Activated CD8-positive, alpha-beta memory T cell treated with anti-CD3 and anti-CD28 coated beads for 1 hour (primary cell): Measurements from ENCODE around the gene ANAPC4.

Source experiments
- DNase-seq, 2 donors: peaks; one replicate each; pipeline ENCODE4 v3.0.0-alpha.2; 2020; ENCODE audit warnings: low read depth in 1 of 2; ENCODE audit errors: extremely low read depth in 1 of 2

ANAPC4 gene

DNA sequence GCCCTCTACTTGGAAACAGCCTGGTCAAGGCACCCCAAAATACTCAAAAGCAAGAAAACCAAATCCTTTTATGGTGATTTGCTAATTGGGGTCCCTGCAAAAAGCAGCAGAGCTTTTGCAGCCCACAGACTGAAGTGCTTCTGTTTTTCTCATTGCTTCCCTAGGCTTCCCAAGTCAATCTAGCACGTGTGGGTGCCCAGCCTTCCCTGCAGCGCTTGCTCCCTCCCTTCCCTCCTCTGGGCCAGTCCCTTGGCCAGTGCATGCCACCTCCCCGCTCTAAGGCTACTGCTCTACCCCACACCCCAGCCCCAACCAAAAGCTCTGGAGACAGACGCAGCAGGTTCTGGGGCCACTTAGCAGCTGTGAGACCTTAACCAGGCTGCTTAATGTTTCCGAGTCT is 53.6 kb downstream of the ANAPC4 start:
- DNase-seq = no peak

DNA sequence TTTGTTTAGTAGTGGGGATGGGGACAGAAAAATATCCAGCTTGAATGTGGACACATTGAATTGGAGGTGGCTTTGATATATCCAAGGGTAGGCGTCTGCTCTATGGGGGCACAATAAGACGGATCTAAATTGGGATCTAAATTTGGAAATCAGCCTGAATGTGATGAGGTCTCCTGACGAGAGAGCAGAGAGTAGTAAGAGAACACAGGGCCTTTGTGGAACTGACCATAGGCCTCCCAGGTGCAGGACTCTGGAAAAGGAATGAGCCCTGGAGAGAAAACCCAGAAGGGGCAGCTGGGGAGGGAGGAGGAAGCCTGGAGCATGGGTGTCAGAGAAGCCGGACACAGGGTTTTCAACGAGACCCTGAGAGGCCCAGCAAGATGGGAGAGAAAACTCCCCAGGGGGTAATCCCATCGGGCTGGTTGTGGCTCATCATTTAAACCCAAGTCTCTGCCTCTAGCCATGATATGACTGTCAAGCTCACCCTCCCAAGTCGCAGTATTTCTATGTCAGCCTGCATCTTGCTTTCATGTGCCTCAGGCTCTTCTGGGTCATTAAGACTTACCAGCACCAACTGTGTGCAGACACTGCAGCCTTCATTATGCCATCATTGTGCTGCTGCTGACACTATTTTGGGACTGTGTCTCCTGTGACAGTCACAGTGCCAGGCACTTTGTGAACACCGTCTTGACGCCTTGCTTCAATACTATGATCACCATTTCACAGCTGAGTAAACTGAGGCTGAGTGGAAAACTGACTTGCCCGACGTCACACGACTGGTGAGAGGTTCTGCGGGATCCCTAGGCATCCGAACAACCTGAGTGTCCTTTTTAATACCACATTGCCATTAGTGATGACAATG is 57.1 kb downstream of the ANAPC4 start:
- no peak for DNase-seq

DNA sequence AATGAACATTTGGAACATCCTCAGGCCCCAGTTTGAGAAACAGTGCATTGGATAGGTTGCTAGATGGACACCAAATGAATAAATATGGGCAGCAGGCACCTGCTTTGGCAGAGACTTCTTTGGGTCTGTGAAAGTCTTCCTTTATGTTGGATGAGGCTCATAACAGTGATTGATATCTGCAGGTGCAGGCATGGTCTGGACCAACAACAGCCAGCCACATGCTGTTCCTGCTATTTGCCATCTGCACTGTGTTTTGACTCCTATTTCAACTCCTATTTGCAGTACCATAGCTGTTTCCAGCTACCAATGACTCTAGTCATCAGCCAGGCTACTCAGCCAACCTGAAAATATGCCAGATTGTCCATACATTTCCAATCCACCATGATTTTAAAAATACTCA is 60.9 kb downstream of the ANAPC4 start:
- no peak for DNase-seq

DNA sequence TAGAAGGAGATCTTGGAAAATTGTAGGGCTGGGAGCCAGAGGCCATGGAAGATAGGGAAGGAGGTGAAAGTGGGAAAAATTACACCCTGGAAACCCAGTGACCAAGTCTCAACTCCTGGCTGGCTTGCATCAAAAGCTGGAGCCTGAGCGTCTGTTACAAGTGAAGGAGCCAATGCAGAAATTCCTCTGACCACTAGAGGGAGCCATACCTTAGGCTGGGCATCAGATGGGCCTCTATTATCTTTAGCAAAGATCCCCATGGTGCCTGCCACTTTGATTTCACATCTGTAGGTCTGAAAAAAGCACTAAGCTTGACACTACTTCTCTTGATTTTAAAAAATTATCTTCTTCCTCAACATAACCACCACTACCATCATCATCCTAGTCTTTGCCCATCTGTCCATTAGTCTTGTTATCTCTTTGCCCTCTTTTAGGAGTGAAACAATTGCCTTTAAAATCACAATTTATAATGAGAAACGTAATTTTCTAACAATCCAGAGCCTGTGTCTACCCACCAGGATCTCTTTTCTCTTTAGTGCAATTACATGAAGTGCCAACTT is 62.9 kb downstream of the ANAPC4 start:
- DNase-seq = peak in 1 of 2 donors; percentile 11

DNA sequence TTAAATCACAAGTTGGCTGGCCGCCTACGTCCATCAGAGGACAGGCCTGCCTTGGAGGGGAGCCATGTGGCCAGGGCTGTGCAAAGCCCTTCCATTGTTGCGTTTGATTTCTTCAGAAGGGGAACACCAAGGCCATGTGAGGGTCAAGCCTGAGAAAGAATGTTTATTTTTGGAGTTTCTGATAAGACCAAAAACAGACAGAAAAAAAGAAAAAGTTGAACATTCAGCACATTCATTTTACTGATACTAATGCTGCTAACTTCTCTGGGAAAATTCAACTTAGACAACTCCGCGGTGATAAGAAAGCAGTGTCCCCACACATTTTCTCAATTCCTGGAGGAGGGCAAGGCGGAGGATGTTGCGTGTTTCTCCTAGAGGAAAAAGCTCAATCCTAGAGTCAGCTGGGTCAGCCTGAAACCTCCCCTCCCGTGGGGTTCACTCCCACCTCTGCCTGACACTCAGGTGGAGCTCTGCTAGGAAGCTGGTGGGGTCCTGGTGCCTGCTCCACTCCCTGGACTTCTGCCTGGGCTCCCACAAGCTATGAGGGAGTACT is 63.5 kb downstream of the ANAPC4 start:
- no peak for DNase-seq

DNA sequence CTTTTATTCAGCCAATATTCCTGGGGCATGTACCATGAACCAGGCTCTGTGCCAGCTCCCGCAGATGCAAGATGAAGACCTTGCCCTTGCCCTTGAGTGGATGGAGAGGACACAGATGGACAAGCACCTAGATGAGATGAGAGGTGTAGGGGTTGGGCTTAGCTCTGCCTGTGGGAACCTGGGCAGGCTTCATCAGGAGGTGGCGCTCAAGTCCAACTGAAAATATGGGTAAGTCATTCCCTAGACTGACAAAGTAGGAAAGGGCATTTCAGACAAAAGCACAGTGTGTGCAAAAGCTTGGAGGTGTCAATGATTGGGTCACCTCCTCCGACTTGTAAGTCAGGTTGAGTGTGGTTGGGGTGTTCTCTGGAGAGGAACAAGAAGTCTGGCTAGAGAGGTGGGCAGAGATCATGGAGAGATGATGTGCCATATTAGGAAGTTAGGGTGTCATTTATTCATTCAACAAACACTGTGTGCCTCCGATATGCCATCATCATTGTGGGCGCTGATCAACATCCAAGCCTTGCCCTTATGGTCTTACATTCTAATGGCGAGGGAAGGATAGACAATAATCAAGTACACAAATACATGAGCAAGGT is 64.6 kb downstream of the ANAPC4 start:
- DNase-seq = no peak

DNA sequence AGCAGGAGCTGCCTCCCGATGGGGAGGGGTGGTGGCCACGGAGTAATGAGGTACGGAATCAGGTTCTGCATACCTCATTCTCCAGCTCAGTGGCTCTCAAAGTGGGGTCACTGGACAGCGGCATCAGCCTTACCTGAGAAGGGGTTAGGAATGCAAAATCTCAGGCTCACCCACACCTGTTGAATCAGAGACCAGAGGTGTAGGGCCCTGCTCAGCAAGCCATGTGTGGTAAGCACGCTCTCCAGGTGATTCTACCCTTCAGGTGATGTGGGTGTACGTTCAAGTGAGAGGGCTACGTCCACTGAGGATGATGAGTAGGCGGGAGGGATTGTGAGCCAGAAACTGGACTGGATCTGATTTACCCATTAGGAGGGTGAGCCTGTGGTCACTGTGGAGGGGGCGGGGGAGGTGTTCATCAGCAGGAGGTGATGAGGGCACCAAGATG is 65.8 kb downstream of the ANAPC4 start:
- DNase-seq = no peak

DNA sequence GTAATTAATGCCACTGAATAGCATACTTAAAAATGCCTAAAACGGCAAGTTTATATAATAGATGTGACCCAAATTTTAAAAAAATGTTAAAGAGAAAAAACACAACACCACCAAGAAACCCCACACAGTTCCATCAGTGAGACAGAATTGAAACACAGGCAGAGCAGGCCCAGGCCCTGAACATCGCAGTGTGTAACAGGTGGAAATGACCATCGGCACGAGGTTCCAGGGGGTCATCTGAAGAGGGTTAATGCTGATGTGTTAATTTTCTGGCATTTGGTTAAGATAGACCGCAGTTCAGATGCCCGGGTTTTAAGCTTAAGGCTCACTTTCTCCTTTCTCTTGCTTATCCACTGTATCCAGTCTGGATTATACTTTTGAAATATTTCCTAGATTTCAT is 66.8 kb downstream of the ANAPC4 start:
- no peak for DNase-seq

DNA sequence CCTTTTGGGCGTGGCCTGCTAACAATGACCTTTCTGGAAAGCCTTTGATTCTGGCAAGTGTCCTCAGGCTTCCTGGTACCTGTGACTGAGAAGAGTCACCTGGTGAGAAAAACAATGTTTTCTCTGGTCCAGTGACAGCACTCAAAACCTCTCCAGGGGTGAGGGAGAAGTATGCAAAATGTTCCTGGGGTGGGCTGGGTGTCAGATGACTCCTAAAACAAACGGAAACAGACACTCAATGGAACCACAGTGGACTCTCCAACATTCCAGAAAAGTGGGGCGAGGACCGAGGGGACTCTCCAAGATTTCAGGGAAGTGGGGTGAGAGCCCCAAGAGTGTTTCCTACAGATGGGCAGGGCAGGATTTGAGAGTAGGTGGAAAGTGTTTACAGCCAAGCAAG is 69.5 kb downstream of the ANAPC4 start:
- no peak for DNase-seq

DNA sequence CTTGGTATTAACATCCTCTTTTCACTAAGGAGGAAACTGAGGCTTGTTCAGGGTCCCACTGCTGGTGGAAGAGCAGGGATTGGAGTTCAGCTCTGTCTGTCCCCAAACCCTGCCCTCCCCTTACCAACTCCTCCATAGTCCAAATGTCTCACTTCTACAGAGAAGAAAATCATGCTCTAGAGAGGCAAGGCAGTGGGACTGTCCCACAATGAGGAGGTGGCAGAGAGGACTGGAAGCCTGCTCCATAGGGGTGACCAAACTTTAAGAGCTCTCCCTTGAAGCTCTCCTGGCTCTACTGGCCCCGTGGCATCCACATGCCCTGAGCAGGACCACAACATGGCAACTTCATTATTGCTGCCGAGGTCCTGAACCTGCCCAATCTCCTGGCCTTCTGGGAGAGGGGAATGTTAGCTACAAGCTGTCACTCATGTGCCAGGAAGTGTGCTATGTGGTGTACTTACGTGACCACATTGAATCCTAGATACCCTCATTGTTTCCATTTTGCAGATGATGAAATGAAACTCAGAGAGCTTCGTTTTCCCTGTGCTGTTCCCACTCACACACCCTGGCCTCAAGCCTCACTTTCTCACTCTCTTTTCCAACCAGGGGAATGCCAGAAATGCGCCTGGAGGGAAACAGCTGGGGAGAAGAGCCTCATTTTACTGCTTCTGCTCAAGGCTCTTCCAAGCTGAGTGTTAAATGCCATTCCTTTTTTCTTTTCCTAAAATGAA is 71.5 kb downstream of the ANAPC4 start:
- no peak for DNase-seq

DNA sequence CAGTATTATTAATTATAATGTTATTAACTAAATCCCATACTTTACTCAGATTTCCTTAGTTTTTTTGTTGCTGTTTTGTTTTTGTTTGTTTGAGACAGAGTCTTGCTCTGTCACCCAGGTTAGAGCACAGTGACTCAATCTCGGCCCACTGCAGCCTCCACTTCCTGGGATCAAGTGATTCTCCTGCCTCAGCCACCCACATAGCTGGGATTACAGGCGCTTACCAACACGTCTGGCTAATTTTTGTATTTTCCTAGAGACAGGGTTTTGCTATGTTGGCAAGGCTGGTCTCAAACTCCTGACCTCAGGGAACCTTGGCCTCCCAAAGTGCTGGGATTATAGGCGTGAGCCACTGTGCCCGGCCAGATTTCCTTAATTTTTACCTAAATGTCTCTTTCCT is 72.2 kb downstream of the ANAPC4 start:
- no peak for DNase-seq

DNA sequence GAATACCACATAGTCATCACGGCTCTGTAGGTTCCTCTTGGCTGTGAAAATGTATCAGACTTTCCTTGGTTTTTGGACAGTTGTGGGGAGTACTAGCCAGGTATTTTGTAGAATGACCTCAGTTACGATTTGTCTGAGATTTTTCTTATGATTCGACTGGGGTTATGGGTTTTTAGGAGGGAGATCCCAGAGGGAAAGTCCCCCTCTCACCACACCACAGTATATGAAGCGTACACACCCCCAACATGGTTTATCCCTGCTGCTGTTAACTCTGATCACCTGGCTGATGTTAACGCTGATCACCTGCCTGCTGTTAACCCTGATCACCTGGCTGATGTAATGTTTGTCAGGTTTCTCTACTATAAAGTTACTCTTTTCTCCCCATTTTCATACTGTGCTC is 72.6 kb downstream of the ANAPC4 start:
- DNase-seq = no peak

DNA sequence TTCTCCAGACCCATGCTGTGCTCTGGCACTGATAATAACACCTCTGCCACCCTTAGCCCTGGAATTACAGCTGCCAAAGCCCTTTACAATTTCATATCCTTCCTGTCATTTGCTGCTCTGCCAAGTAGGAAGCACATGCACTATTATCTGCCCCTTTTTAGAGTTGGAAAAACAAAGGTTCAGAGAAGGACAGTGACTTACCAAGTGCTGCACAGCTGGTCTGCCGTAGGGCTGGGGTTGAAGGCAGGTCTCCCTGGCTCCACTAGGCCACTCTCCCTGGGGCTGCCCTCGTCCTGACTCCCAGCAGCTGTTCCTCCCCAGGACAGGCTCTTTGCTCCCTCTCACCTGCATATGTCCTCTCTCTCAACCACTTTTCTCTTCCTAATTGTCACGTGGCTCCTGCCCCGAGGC is 73.4 kb downstream of the ANAPC4 start:
- DNase-seq = no peak

DNA sequence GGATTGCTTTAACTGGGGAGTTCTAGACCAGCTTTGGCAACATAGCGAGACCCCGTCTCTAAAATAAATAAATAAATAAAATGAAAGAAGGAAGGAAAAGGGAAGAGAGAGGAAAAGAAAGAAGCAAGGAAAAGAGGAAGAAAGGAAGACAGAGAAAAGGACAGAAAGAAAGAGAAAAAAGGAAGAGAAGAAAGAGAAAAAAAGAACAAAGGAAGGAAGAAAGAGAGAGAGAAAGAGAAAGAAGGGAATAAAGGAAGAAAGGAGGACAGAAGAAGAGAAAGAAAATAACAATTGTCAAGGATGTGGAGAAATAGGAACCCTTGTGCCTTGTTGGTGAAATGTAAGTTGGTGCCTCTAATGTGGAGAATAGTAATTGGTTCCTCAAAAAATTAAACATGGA is 74.6 kb downstream of the ANAPC4 start:
- no peak for DNase-seq

DNA sequence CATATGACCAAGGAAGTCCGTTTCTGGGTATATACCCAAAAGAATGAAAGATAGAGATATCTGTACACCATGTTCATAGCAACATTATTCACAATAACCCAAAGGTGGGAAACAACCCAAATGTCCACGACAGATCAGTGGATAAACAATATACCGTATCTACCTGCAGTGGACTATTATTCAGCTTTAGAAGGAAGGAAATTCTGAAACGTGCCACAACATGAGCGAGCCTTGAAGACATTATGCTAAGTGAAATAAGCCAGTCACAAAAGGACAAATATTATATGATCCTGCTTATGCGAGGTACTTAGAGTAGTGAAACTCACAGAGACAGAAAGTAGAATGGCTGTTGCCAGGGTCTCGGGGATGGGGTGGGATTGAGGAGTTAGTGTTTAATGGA is 75.0 kb downstream of the ANAPC4 start:
- DNase-seq = no peak

DNA sequence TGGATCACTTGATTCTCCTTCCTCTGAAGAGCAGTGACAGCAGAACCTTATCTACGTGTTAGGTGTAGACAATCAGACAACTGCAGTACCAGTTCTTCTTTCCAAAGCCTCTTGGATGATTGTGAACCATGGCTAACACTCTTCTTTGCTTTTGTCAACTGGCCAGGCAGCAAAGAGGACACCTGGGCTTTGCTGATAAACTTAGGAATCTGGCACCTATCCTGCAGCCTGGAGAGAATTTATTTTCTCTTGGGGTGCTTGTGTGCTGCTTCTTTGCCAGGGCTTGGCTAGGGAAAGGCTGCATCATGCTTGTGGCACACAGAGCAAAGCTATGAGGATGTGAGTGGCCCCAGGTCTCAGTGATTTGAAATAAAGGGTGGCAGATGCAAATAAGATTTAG is 77.4 kb downstream of the ANAPC4 start:
- no peak for DNase-seq

DNA sequence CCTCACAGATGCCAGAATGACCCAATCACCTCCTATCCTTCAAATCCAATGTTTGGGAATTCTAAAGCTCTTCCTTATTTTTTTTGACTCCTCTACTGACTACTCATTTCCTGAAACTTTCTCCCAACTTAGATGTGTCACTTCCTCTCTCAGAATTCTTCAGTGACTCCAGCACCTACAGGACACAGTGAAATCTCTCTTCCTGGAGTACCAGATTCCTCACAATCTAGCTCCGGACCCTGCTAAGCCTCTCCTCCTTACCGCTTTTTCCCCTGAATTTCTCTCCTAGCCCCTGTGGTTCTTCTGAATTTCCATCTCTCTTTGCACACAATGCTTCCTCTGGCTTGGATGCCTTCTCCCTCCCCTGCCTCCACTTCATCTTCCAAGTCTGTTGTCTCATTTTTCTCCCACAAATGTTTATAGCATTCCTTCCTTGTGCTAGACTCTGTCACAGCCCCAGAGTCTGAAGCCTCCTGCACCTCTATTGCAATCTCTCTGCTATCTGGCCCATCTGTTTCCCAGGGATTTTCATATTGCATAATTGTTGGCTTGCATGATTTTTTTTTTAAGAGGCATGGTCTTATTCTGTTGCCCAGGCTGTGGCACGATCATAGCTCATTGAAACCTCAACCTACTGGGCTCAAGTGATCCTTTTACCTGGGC is 80.1 kb downstream of the ANAPC4 start:
- DNase-seq = no peak

DNA sequence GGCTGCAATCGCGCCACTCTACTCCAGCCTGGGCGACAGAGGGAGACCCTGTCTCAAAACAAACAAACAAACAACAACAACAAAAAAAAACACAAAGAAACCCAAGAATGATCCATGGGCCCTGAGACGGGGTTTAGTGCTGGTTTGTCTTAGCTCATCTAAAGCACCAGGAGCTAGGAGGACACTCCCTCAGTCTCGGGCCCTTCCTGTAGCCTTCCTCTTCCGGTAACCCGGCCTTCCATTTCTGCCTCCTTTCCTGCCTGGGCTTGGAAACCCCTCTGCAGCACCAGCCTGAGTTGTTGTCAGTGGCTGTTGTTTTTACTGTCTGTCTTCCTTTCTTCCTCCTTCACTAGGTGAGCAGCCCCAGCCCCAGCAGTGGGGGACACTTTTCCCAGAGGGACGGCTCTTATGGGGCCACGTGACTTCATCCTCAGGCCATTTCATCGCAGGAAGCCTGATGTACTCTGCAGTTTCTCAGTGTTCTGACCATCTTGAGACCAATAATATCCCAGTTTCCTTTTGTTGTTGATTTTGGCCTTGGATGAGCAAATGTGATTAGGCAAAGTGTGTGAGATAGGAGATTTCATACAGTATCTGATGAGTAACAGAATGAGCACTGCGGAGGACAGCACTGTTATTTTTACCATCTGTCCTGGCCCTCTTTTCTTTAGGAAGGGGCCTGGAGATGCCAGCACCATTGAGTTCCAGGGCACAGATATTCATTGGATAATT is 90.1 kb downstream of the ANAPC4 start:
- DNase-seq = no peak

DNA sequence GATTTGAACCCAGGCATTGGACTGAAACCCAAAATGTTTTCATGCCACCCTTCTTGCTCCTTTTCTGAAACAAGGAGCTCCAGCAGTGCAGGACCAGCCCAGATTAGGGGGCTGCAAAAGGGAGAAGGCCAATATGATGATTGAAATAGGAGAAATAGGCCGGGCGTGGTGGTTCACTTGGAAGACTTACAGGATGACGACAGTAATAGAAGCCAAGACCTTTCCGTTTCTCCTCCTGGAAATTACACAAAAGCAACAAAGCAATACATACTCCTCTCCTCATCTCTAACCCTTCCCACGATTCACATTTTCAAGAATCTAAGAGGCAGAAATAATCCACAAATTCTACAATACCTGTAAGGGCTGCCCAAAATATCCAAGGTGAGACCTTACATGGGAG is 90.8 kb downstream of the ANAPC4 start:
- DNase-seq = no peak
